Cerebellar nuclear complex (tissue), 1 donor: ENCODE data around the gene SLIT3.

ENCODE experiments used
- DNase-seq, 2 experiments: peaks; one replicate each; lab custom pipeline; 2025; lab: John Stamatoyannopoulos, UW

Gene SLIT3

GRCh38 chr5:168740092-168740800 lies 560.7 kb downstream of the SLIT3 start:
- DNase-seq: no peak

DNA sequence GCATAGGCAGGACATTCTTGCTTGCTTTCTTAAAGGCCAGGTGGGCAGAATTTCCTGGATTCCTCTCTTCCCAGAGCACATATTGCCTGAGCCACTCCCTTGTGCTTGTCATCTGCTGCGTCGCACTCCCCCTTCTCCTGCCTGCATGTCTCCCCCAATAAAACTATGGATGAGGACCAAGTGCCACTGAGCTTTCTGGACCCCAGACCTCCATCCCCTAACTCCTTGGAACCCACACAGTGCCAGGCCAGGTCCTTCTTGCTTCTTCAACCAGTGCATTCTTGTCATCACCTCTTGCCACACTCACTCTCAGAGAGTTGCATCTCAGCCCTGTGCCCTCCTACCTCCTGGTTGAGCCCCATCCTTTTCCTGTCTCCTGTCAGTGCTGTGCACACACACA lies 563.9 kb downstream of the SLIT3 start:
- DNase-seq: no peak

- DNase-seq: peak in 1 of 2 experiments; percentile 29
These were observed 564.6 kb downstream of the SLIT3 start for GRCh38 chr5:168736281-168736831.

- no peak for DNase-seq
These were observed 566.2 kb downstream of the SLIT3 start for GRCh38 chr5:168734620-168735300.

DNA sequence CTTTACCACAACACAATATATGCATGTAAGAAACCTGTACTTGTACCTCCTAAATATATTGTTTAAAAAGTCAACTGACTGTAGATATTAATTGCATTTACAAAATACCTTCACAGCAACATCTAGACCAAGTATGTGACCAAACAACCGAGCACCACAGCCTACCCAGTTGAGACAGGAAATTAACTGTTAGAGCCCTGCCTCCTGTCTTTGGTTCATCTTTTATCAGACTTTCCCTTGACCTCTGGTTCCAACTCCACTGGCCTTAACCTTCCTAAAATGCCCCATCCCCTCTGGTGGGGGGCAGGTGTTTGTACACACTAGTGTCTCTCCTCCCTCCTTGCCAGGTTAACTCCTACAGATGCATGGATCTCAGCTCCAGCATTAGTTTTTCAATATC lies 566.8 kb downstream of the SLIT3 start:
- DNase-seq: no peak

DNA sequence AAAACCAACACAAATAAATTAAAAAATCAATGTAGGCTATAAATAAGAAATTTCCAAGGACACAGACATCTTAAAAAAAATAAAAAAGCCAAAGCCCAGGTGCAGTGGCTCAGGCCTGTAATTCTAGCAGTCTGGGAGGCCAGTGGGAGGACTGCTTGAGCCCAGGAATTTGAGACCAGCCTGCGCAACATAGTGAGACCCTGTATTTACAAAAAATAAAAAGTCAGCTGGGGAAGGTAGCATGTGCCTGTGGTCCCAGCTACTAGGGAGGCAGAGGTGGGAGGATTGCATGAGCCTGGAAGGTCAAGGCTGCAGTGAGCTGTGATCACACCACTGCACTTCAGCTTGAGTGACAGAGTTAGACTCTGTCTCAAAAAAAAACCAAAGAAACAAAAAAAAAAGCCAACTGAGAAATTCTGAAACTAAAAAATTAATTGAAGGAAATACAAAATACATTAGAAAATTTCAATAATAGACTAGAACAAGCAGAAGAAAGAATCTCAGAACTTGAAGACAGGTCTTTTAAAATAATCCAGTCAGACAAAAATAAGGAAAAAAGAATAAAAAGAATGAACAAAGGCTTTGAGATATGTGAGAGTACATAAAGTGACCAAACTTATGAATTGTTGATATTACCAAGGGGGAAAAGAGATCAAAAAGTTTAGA lies 572.3 kb downstream of the SLIT3 start:
- no peak for DNase-seq

DNA sequence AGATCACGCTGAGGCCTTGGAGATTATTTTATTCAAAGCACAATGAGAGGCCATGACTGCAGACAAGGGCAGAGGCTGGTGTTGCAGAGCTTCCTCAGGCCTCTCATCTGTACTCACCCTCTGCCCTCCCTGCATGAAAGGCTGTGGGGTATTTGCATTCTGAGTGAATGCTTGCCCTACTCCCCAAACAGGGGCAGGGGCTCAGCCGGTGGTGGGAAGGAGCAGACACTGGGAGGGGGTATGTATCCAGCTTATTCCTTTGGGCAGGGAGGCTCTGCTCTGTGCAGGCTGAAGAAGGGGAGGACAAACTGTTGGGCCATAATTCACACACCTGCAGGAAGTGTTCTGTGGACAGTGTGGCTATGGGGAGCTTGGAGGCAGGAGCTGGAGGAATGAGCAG lies 573.4 kb downstream of the SLIT3 start:
- no peak for DNase-seq

DNA sequence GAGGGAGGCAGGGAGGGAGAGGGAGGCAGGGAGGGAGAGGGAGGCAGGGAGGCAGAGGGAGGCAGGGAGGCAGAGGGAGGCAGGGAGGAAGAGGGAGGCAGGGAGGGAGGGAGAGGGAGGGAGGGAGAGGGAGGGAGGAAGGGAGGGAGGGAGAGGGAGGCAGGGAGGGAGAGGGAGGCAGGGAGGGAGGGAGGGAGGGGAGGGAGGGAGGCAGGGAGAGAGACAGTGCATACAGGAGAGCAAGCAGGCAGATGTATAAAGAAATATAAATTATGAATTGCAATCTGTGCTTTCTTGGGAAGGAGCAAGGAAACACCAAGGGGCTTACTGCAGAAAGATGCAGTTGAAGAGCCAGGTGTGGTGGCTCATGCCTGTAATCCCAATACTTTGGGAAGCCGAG lies 574.6 kb downstream of the SLIT3 start:
- DNase-seq: no peak

GRCh38 chr5:168724227-168724626 lies 576.7 kb downstream of the SLIT3 start:
- DNase-seq: no peak

GRCh38 chr5:168723037-168723436 lies 577.9 kb downstream of the SLIT3 start:
- DNase-seq: no peak

- DNase-seq: no peak
These were observed 579.0 kb downstream of the SLIT3 start for GRCh38 chr5:168721966-168722365.

GRCh38 chr5:168721002-168721753 lies 579.8 kb downstream of the SLIT3 start:
- no peak for DNase-seq

DNA sequence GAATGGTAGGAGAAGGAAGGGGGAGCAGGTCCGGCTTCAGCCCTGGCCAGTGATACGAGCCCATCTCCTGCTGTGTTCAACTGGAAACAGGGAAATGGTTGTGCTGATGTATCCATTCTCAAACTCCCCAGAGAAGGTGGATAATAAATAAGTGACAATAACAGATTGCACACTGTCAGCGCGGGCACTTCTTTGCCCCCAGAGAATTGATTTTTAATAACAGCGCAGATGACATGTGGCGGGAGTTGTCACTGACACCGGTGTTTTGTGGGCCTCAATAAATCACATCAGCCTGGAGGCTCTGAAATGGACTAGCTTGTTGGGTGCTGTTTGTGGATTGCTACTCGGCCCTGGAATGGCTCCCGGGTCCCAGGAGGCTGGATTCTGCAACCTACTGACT lies 580.4 kb downstream of the SLIT3 start:
- no peak for DNase-seq

DNA sequence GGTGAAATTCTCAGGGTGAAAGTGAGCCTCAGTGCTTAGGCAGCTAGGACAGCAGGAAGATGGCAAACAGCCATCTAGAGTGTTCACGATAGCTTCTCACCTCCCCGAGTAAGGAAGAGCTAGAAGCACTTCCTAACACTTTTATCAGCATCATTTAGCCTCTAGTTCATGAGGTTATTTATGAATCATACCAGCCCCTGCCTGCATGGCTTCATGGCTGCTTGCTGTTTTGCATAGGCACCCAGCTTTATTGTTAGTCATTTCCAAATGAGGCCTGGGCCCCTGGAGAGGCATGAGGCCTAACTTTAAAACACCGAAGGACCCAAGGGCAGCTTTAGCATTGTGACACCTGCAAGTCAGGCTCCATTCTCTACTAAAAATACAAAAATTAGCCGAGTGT lies 586.9 kb downstream of the SLIT3 start:
- DNase-seq: no peak

GRCh38 chr5:168713051-168713450 lies 587.9 kb downstream of the SLIT3 start:
- no peak for DNase-seq

GRCh38 chr5:168712280-168712924 lies 588.5 kb downstream of the SLIT3 start:
- DNase-seq: no peak

DNA sequence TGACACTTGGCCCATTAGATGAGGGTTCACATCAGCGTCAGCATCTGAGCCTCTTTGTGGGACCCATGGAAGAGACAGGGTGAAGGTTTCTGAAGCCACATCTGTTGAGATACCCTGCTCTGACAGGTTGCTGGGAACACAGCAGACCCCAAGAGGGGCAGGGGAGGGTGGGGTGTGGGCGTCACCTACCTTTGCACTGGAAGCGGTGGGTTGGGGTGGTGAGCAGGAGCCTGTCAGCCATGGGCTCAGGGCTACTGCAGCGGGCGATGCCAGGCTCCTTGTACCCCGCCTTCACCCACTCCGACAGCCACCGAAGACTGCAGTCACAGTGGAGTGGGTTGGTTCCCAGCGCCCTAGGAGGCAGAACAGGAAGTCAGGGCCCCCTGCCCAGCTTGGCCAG lies 590.2 kb downstream of the SLIT3 start:
- no peak for DNase-seq

- DNase-seq: peak; percentile 26 to 60
These were observed 592.9 kb downstream of the SLIT3 start for GRCh38 chr5:168707716-168708695.

GRCh38 chr5:168706655-168707069 lies 594.3 kb downstream of the SLIT3 start:
- peak; percentile 50 to 81 for DNase-seq

DNA sequence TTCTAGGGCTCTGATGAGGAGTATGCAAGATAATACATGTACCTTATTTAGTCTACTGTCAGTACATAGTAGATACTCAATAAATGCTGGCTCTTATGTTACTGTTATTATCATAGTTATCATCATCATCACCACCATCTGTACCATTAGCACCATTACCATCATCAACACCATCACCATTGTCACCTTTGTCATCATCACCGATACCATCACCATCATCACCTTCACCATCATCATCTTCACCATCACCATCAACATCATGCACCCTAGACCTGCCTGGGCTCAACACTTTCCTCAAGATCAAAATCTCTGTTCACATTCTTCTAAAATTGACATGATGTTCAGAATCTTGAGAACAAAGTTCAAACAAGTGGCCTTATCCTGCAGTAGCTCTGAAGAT lies 595.6 kb downstream of the SLIT3 start:
- no peak for DNase-seq
